ENCODE measurements around the gene TMEM141. TPM values are rescaled to one million over a fixed set of nuclear protein-coding genes. Genes with fewer than 3 reads are reported as not detected.

Gene TMEM141
- total and polyA plus RNA-seq, 2 of the 8 experiments (the other 6 are each of a cell fraction or from before 2014, with no cell fraction given): 51.1 to 137 TPM

DNA sequence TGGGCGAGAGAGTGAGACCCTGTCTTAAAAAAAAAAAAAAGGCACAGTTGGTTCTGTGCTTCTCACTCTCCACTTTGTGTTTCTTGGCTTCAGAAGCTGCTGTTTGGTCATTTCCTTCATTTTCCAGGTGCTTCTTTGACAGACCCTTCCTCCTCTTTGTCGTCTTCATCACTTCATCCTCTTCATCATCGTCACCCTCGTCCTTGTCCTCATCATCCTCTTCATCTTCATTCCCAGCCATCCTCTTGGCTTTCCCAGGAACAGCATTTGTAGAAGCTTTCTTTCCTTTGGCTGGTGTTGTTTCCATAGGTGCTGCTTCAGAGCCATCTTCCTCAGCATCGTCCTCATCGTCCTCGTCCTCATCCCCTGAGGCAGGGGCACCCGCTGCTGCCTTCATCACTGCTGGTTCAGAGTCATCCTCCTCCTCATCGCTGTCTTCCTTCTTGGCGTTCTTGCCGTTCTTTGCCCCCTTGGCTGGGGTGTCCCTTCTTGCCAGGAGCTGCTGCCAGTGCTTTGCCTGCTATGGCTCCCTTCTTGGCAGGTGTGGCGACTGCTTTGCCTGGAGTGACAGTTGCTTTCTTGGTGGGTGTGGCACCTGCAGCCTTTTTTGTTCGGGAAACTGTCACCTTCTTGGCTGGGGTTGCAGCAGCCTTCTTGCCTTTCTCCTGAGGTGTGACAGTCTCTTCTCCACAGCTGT lies 23.7 kb downstream of the TMEM141 start:
- ChIA-PET CTCF (ENCODE audit: partially characterized antibody) (interaction anchor here (0.6 to 17.4 kb wide), 7 partner anchors 12 to 84 kb away, joined by 3 to 131 read pairs (median 4); partner anchors contain the start of gene AJM1), POLR2A (ENCODE audit: partially characterized antibody) (interaction anchor here (0.9 to 10.8 kb wide), 4 partner anchors 8 to 53 kb away, joined by 3 to 96 read pairs (median 4); partner anchors contain the start of gene RABL6)
- H3K79me2 ChIP-seq (ENCODE audit: control insufficient read depth in 1 of 2, insufficient read depth in 2 of 2, low read length in 2 of 2): peaks cover 6 to 42% of the 10 kb centered on the region in 2 experiments
- H2BK5ac ChIP-seq (ENCODE audit: low read depth, low read length): no peak overlapping the region
- no peak overlapping the region for H2BK12ac ChIP-seq (ENCODE audit: low read depth, low read length)
- H3K4me1 ChIP-seq (replicated peaks in 1 of 4; ENCODE audit: control insufficient read depth in 3 of 4, insufficient read depth in 4 of 4, low read length in 3 of 4): no peaks in the 10 kb centered on the region
- H3K14ac ChIP-seq (ENCODE audit: insufficient read length): no peak overlapping the region
- H3K23ac ChIP-seq (ENCODE audit: insufficient read length): no peak overlapping the region
- no peak overlapping the region for H2AK5ac ChIP-seq (ENCODE audit: low read depth, low read length)
- no peak overlapping the region for H2BK120ac ChIP-seq (replicated peaks; ENCODE audit: low read depth, low read length)
- FAIRE-seq: no peak
- no peak overlapping the region for H4K5ac ChIP-seq (ENCODE audit: insufficient read length, low read depth, low read length)
- H3K23me2 ChIP-seq (ENCODE audit: low read depth, low read length): no peaks in the 10 kb centered on the region
- peaks cover 5 to 25% (median 11%) of the 10 kb centered on the region in 4 experiments for H3K36me3 ChIP-seq (ENCODE audit: control insufficient read depth in 2 of 4, insufficient read depth in 4 of 4, low read length in 3 of 4)
- no peak overlapping the region; a peak in 1 of 7 replicates for H3K9ac ChIP-seq (replicated peaks in 1 of 4; ENCODE audit: extremely low read depth in 1 of 4, low read depth in 3 of 4, low read length in 3 of 4)
- peaks cover 16% of the 10 kb centered on the region for H3K79me1 ChIP-seq (ENCODE audit: low read depth, low read length)
- H3K56ac ChIP-seq (replicated peaks; ENCODE audit: insufficient read length, low read depth, low read length): no peak overlapping the region
- 95 to 100% methylated on average over 3 to 13 of the region's 13 CpGs for WGBS, 2 experiments (ENCODE audit: extremely low coverage in 1 of 2, insufficient coverage in 1 of 2, insufficient read length in 1 of 2, insufficient replicate concordance in 2 of 2, low coverage in 1 of 2, low lambda C conversion rate in 2 of 2, missing lambda C conversion rate in 1 of 2)
- no peak overlapping the region for H2AFZ ChIP-seq (ENCODE audit: low read length)
- H2BK15ac ChIP-seq (ENCODE audit: low read length): no peak overlapping the region
- no peak overlapping the region for H3K4me3 ChIP-seq (ENCODE audit: extremely low read depth in 1 of 4, insufficient read depth in 2 of 4, low read depth in 3 of 4, low read length in 4 of 4)
- no peak overlapping the region for H2BK20ac ChIP-seq (ENCODE audit: low read length)
- H3K9me3 ChIP-seq (ENCODE audit: insufficient read depth in 2 of 2, low read depth in 1 of 2, low read length in 1 of 2): no peaks in the 10 kb centered on the region
- H3K4me2 ChIP-seq (ENCODE audit: insufficient read depth in 1 of 2, low read depth in 2 of 2, low read length in 2 of 2): no peak overlapping the region
- no peaks in the 10 kb centered on the region for H3K27me3 ChIP-seq (replicated peaks in 1 of 4; ENCODE audit: control insufficient read depth in 3 of 4, extremely low read depth in 1 of 4, insufficient read depth in 3 of 4, low read length in 3 of 4)
- no peak overlapping the region for H3K4ac ChIP-seq (replicated peaks; ENCODE audit: insufficient read length, low read depth, low read length)
- no peak for DNase-seq (ENCODE audit: low read depth in 1 of 2, low spot score in 2 of 2)
- no peak overlapping the region for H4K91ac ChIP-seq (replicated peaks; ENCODE audit: insufficient read length, low read length)
- H4K8ac ChIP-seq (ENCODE audit: extremely low read depth, insufficient read depth, low read length): no peak overlapping the region
- no peak overlapping the region for H3K27ac ChIP-seq (ENCODE audit: low read depth, low read length)
- H4K20me1 ChIP-seq (replicated peaks in 1 of 2; ENCODE audit: control insufficient read depth in 1 of 2, insufficient read depth in 2 of 2, low read length in 2 of 2): peaks cover 9 to 23% of the 10 kb centered on the region in 2 experiments
- no peak overlapping the region for H3K18ac ChIP-seq (ENCODE audit: extremely low read depth, low read length)
- TF ChIP-seq, protein P1, sequence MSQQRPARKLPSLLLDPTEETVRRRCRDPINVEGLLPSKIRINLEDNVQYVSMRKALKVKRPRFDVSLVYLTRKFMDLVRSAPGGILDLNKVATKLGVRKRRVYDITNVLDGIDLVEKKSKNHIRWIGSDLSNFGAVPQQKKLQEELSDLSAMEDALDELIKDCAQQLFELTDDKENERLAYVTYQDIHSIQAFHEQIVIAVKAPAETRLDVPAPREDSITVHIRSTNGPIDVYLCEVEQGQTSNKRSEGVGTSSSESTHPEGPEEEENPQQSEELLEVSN (IDR thresholded peaks at IDR 0.05): no peak
- TF ChIP-seq POLR2AphosphoS5 (IDR thresholded peaks at IDR 0.05; ENCODE audit: low read depth, low read length): no peak
- TF ChIP-seq KDM1A (IDR thresholded peaks at IDR 0.05; ENCODE audit: borderline replicate concordance, low read length): no peak
- no peak for TF ChIP-seq EZH2 (IDR thresholded peaks at IDR 0.05; ENCODE audit: low read depth, low read length, severe bottlenecking)
- no peak for TF ChIP-seq PHF8 (conservative IDR thresholded peaks at IDR 0.05; ENCODE audit: low read depth, low read length)
- no peak for TF ChIP-seq HDAC2 (IDR thresholded peaks at IDR 0.05; ENCODE audit: borderline replicate concordance in 1 of 2, low read depth in 2 of 2, low read length in 2 of 2)
- TF ChIP-seq POLR2A (IDR thresholded peaks at IDR 0.05; ENCODE audit: control extremely low read depth in 1 of 2, low read depth in 2 of 2, low read length in 2 of 2): no peak
- TF ChIP-seq, protein P2, sequence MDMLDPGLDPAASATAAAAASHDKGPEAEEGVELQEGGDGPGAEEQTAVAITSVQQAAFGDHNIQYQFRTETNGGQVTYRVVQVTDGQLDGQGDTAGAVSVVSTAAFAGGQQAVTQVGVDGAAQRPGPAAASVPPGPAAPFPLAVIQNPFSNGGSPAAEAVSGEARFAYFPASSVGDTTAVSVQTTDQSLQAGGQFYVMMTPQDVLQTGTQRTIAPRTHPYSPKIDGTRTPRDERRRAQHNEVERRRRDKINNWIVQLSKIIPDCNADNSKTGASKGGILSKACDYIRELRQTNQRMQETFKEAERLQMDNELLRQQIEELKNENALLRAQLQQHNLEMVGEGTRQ (IDR thresholded peaks at IDR 0.05; ENCODE audit: low read length): no peak
- no peak for TF ChIP-seq SIRT6 (IDR thresholded peaks at IDR 0.05; ENCODE audit: low read length)
- no peak for TF ChIP-seq SUZ12 (IDR thresholded peaks at IDR 0.05; ENCODE audit: low read length)
- no peak for TF ChIP-seq KDM5A (IDR thresholded peaks at IDR 0.05; ENCODE audit: low read length)

Data from H1 (cell line).